ENCODE measurements around the gene STAB2. TPM values are rescaled to one million over a fixed set of nuclear protein-coding genes. Genes with fewer than 3 reads are reported as not detected.

The STAB2 gene
- total RNA-seq, 1 donor from 2014 or later: 7.8 TPM

- H3K4me3 ChIP-seq (ENCODE audit: low read length in 3 of 3): no peak overlapping the region
- H3K9ac ChIP-seq (ENCODE audit: low read depth in 1 of 3, low read length in 3 of 3): no peak overlapping the region
- no peaks in the 10 kb centered on the region for H3K4me1 ChIP-seq (ENCODE audit: control insufficient read depth in 3 of 3, insufficient read depth in 3 of 3, low read length in 3 of 3)
- no peaks in the 10 kb centered on the region for H3K9me3 ChIP-seq (ENCODE audit: control insufficient read depth in 3 of 3, low read length in 3 of 3)
- H3K27ac ChIP-seq (ENCODE audit: low read depth, low read length): no peak overlapping the region
- H3K27me3 ChIP-seq (ENCODE audit: control insufficient read depth in 3 of 3, insufficient read depth in 3 of 3, low read length in 3 of 3): no peaks in the 10 kb centered on the region
- H3K36me3 ChIP-seq (ENCODE audit: control insufficient read depth in 3 of 3, insufficient read depth in 3 of 3, low read length in 3 of 3): no peaks in the 10 kb centered on the region
These were observed 78.9 kb downstream of the STAB2 start for GRCh38 chr12:103665971-103666370.

- no peaks in the 10 kb centered on the region for H3K27me3 ChIP-seq (ENCODE audit: control insufficient read depth in 3 of 3, insufficient read depth in 3 of 3, low read length in 3 of 3)
- no peak overlapping the region for H3K9ac ChIP-seq (ENCODE audit: low read depth in 1 of 3, low read length in 3 of 3)
- H3K9me3 ChIP-seq (ENCODE audit: control insufficient read depth in 3 of 3, low read length in 3 of 3): no peaks in the 10 kb centered on the region
- H3K4me1 ChIP-seq (ENCODE audit: control insufficient read depth in 3 of 3, insufficient read depth in 3 of 3, low read length in 3 of 3): no peaks in the 10 kb centered on the region
- no peak overlapping the region for H3K27ac ChIP-seq (ENCODE audit: low read depth, low read length)
- no peak overlapping the region for H3K4me3 ChIP-seq (ENCODE audit: low read length in 3 of 3)
- no peaks in the 10 kb centered on the region for H3K36me3 ChIP-seq (ENCODE audit: control insufficient read depth in 3 of 3, insufficient read depth in 3 of 3, low read length in 3 of 3)
These were observed 80.1 kb downstream of the STAB2 start for GRCh38 chr12:103667125-103667524.

GRCh38 chr12:103668520-103668919 is 81.4 kb downstream of the STAB2 start:
- H3K9me3 ChIP-seq (ENCODE audit: control insufficient read depth in 3 of 3, low read length in 3 of 3): no peaks in the 10 kb centered on the region
- no peaks in the 10 kb centered on the region for H3K4me1 ChIP-seq (ENCODE audit: control insufficient read depth in 3 of 3, insufficient read depth in 3 of 3, low read length in 3 of 3)
- no peaks in the 10 kb centered on the region for H3K36me3 ChIP-seq (ENCODE audit: control insufficient read depth in 3 of 3, insufficient read depth in 3 of 3, low read length in 3 of 3)
- no peak overlapping the region for H3K4me3 ChIP-seq (ENCODE audit: low read length in 3 of 3)
- no peaks in the 10 kb centered on the region for H3K27me3 ChIP-seq (ENCODE audit: control insufficient read depth in 3 of 3, insufficient read depth in 3 of 3, low read length in 3 of 3)
- H3K27ac ChIP-seq (ENCODE audit: low read depth, low read length): no peak overlapping the region
- no peak overlapping the region for H3K9ac ChIP-seq (ENCODE audit: low read depth in 1 of 3, low read length in 3 of 3)

- H3K27me3 ChIP-seq (ENCODE audit: control insufficient read depth in 3 of 3, insufficient read depth in 3 of 3, low read length in 3 of 3): peaks cover 0 to 3% (median 0%) of the 10 kb centered on the region in 3 donors
- H3K9me3 ChIP-seq (ENCODE audit: control insufficient read depth in 3 of 3, low read length in 3 of 3): no peaks in the 10 kb centered on the region
These were observed 84.3 kb downstream of the STAB2 start for GRCh38 chr12:103671367-103671766.

GRCh38 chr12:103672401-103673119 is 85.5 kb downstream of the STAB2 start:
- H3K9ac ChIP-seq (ENCODE audit: low read depth in 1 of 3, low read length in 3 of 3): no peak overlapping the region
- no peaks in the 10 kb centered on the region for H3K36me3 ChIP-seq (ENCODE audit: control insufficient read depth in 3 of 3, insufficient read depth in 3 of 3, low read length in 3 of 3)
- peaks cover 0 to 3% (median 0%) of the 10 kb centered on the region in 3 donors for H3K27me3 ChIP-seq (ENCODE audit: control insufficient read depth in 3 of 3, insufficient read depth in 3 of 3, low read length in 3 of 3)
- no peaks in the 10 kb centered on the region for H3K4me1 ChIP-seq (ENCODE audit: control insufficient read depth in 3 of 3, insufficient read depth in 3 of 3, low read length in 3 of 3)
- H3K4me3 ChIP-seq (ENCODE audit: low read length in 3 of 3): no peak overlapping the region
- H3K9me3 ChIP-seq (ENCODE audit: control insufficient read depth in 3 of 3, low read length in 3 of 3): no peaks in the 10 kb centered on the region
- no peak overlapping the region for H3K27ac ChIP-seq (ENCODE audit: low read depth, low read length)

More at GRCh38 chr12:103671367-103671766, 84.3 kb downstream of the STAB2 start:
- Histone ChIP-seq H3K4me3 (ENCODE audit: low read length in 3 of 3) (no peak overlapping the region), H3K27ac (ENCODE audit: low read depth, low read length) (no peak overlapping the region), H3K4me1 (ENCODE audit: control insufficient read depth in 3 of 3, insufficient read depth in 3 of 3, low read length in 3 of 3) (no peaks in the 10 kb centered on the region), H3K36me3 (ENCODE audit: control insufficient read depth in 3 of 3, insufficient read depth in 3 of 3, low read length in 3 of 3) (no peaks in the 10 kb centered on the region), H3K9ac (ENCODE audit: low read depth in 1 of 3, low read length in 3 of 3) (no peak overlapping the region)

GRCh38 chr12:103673487-103673886 is 86.4 kb downstream of the STAB2 start:
- Histone ChIP-seq H3K4me1 (ENCODE audit: control insufficient read depth in 3 of 3, insufficient read depth in 3 of 3, low read length in 3 of 3) (no peaks in the 10 kb centered on the region), H3K9me3 (ENCODE audit: control insufficient read depth in 3 of 3, low read length in 3 of 3) (no peaks in the 10 kb centered on the region), H3K4me3 (ENCODE audit: low read length in 3 of 3) (no peak overlapping the region), H3K36me3 (ENCODE audit: control insufficient read depth in 3 of 3, insufficient read depth in 3 of 3, low read length in 3 of 3) (no peaks in the 10 kb centered on the region), H3K27ac (ENCODE audit: low read depth, low read length) (no peak overlapping the region), H3K9ac (ENCODE audit: low read depth in 1 of 3, low read length in 3 of 3) (no peak overlapping the region), H3K27me3 (ENCODE audit: control insufficient read depth in 3 of 3, insufficient read depth in 3 of 3, low read length in 3 of 3) (peaks cover 0 to 3% (median 0%) of the 10 kb centered on the region in 3 donors)

GRCh38 chr12:103673891-103674375 is 86.9 kb downstream of the STAB2 start:
- H3K4me3 ChIP-seq (ENCODE audit: low read length in 3 of 3): no peak overlapping the region
- H3K4me1 ChIP-seq (ENCODE audit: control insufficient read depth in 3 of 3, insufficient read depth in 3 of 3, low read length in 3 of 3): no peaks in the 10 kb centered on the region
- H3K9ac ChIP-seq (ENCODE audit: low read depth in 1 of 3, low read length in 3 of 3): no peak overlapping the region
- H3K27me3 ChIP-seq (ENCODE audit: control insufficient read depth in 3 of 3, insufficient read depth in 3 of 3, low read length in 3 of 3): peaks cover 0 to 3% (median 0%) of the 10 kb centered on the region in 3 donors
- H3K36me3 ChIP-seq (ENCODE audit: control insufficient read depth in 3 of 3, insufficient read depth in 3 of 3, low read length in 3 of 3): no peaks in the 10 kb centered on the region
- no peaks in the 10 kb centered on the region for H3K9me3 ChIP-seq (ENCODE audit: control insufficient read depth in 3 of 3, low read length in 3 of 3)
- no peak overlapping the region for H3K27ac ChIP-seq (ENCODE audit: low read depth, low read length)

GRCh38 chr12:103676893-103677292 is 89.8 kb downstream of the STAB2 start:
- Histone ChIP-seq H3K27me3 (ENCODE audit: control insufficient read depth in 3 of 3, insufficient read depth in 3 of 3, low read length in 3 of 3) (peaks cover 0 to 3% (median 0%) of the 10 kb centered on the region in 3 donors), H3K9me3 (ENCODE audit: control insufficient read depth in 3 of 3, low read length in 3 of 3) (no peaks in the 10 kb centered on the region), H3K4me1 (ENCODE audit: control insufficient read depth in 3 of 3, insufficient read depth in 3 of 3, low read length in 3 of 3) (no peaks in the 10 kb centered on the region), H3K4me3 (ENCODE audit: low read length in 3 of 3) (no peak overlapping the region), H3K27ac (ENCODE audit: low read depth, low read length) (no peak overlapping the region), H3K9ac (ENCODE audit: low read depth in 1 of 3, low read length in 3 of 3) (no peak overlapping the region), H3K36me3 (ENCODE audit: control insufficient read depth in 3 of 3, insufficient read depth in 3 of 3, low read length in 3 of 3) (no peaks in the 10 kb centered on the region)

- Histone ChIP-seq H3K9me3 (ENCODE audit: control insufficient read depth in 3 of 3, low read length in 3 of 3) (no peaks in the 10 kb centered on the region), H3K36me3 (ENCODE audit: control insufficient read depth in 3 of 3, insufficient read depth in 3 of 3, low read length in 3 of 3) (no peaks in the 10 kb centered on the region), H3K27ac (ENCODE audit: low read depth, low read length) (no peak overlapping the region), H3K9ac (ENCODE audit: low read depth in 1 of 3, low read length in 3 of 3) (no peak overlapping the region), H3K27me3 (ENCODE audit: control insufficient read depth in 3 of 3, insufficient read depth in 3 of 3, low read length in 3 of 3) (peaks cover 0 to 3% (median 0%) of the 10 kb centered on the region in 3 donors), H3K4me3 (ENCODE audit: low read length in 3 of 3) (no peak overlapping the region), H3K4me1 (ENCODE audit: control insufficient read depth in 3 of 3, insufficient read depth in 3 of 3, low read length in 3 of 3) (no peaks in the 10 kb centered on the region)
These were observed 90.3 kb downstream of the STAB2 start for GRCh38 chr12:103677341-103677740.

- Histone ChIP-seq H3K27ac (ENCODE audit: low read depth, low read length) (no peak overlapping the region), H3K27me3 (ENCODE audit: control insufficient read depth in 3 of 3, insufficient read depth in 3 of 3, low read length in 3 of 3) (peaks cover 0 to 3% (median 0%) of the 10 kb centered on the region in 3 donors), H3K9ac (ENCODE audit: low read depth in 1 of 3, low read length in 3 of 3) (no peak overlapping the region), H3K9me3 (ENCODE audit: control insufficient read depth in 3 of 3, low read length in 3 of 3) (no peaks in the 10 kb centered on the region), H3K4me3 (ENCODE audit: low read length in 3 of 3) (no peak overlapping the region), H3K4me1 (ENCODE audit: control insufficient read depth in 3 of 3, insufficient read depth in 3 of 3, low read length in 3 of 3) (no peaks in the 10 kb centered on the region), H3K36me3 (ENCODE audit: control insufficient read depth in 3 of 3, insufficient read depth in 3 of 3, low read length in 3 of 3) (no peaks in the 10 kb centered on the region)
These were observed 90.8 kb downstream of the STAB2 start for GRCh38 chr12:103677905-103678304.

Measured in skeletal muscle tissue (tissue), 4 donors.